A549 (cell line): ENCODE results near the gene PDCD4.

ENCODE experiments used
- CEBPB ChIP-seq, 2 experiments: fragments of >200 bp in 1 of 2; sonication (Bioruptor Twin) in 1 of 2; formaldehyde crosslinking in 1 of 2; IDR thresholded peaks; 2 replicates each; pipeline ENCODE4 v1.6.1; 2012 to 2016
- CTCF ChIP-seq: fragments of >200 bp; sonication (Bioruptor Twin); formaldehyde crosslinking; IDR thresholded peaks from 3 replicates; pipeline ENCODE4 v1.5.1; 2016
- EHF ChIP-seq: fragments of 250-450 bp; sonication (Bioruptor Pico); IDR thresholded peaks from 2 replicates; pipeline ENCODE4 v1.5.0; 2020; ENCODE audit warnings: mild to moderate bottlenecking
- JUN ChIP-seq, 2 experiments: fragments of >200 bp; sonication (Bioruptor Twin); formaldehyde crosslinking; IDR thresholded peaks; 2 replicates in 1 of 2; 3 replicates in 1 of 2; pipeline ENCODE4 v1.6.1; 2016 to 2017
- MAX ChIP-seq: IDR thresholded peaks from 2 replicates; pipeline ENCODE4 v1.6.1; 2012
- POLR2A ChIP-seq: IDR thresholded peaks from 2 replicates; pipeline ENCODE4 v1.6.1; 2012; ENCODE audit warnings: mild to moderate bottlenecking, low read length
- RAD21 ChIP-seq, 2 experiments: fragments of >200 bp in 1 of 2; sonication (Bioruptor Twin) in 1 of 2; formaldehyde crosslinking in 1 of 2; IDR thresholded peaks in 1 of 2; conservative IDR thresholded peaks in 1 of 2; 2 replicates in 1 of 2; 3 replicates in 1 of 2; pipeline ENCODE4 v1.6.1; 2012 to 2018; ENCODE audit warnings: inconsistent platforms in 1 of 2
- RCOR1 ChIP-seq: fragments of 150-350 bp; IDR thresholded peaks from 2 replicates; pipeline ENCODE4 v1.6.1; 2014; ENCODE audit warnings: antibody characterized with exemption, low read length, low read depth

- TF ChIP-seq CTCF, result no peak
- no peak for TF ChIP-seq POLR2A
- no peak for TF ChIP-seq CEBPB (IDR thresholded peaks at IDR 0.05)
- no peak for TF ChIP-seq MAX
- no peak for TF ChIP-seq EHF (CRISPR knock-in tag)
- no peak for TF ChIP-seq RCOR1
- TF ChIP-seq JUN (IDR thresholded peaks at IDR 0.05), result no peak
- no peak for TF ChIP-seq RAD21 (conservative IDR thresholded peaks at IDR 0.05 in 1 of 2, IDR thresholded peaks at IDR 0.05 in 1 of 2)
These were observed 17.7 kb upstream of the PDCD4 start for GRCh38 chr10:110853921-110854605.
